Adrenal gland (tissue), 5 donors: ENCODE data around the gene SMYD5.

Experiments
- CTCF ChIP-seq, 6 experiments: fragments of 450-650 bp in 4 of 6; fragments of 200-600 bp in 2 of 6; sonication (generic) in 1 of 6; IDR thresholded peaks; 1 replicate in 5 of 6; 2 replicates in 1 of 6; pipeline versions ENCODE4 v1.5.1 to v1.8.0; 2016 to 2021; ENCODE audit warnings: antibody characterized with exemption in 6 of 6, mild to moderate bottlenecking in 2 of 6, moderate library complexity in 1 of 6
- POLR2A ChIP-seq, 2 donors: fragments of 450-650 bp; IDR thresholded peaks; one replicate each; pipeline ENCODE4 v1.6.1; 2017; ENCODE audit warnings: antibody characterized with exemption in 2 of 2, mild to moderate bottlenecking in 2 of 2, moderate library complexity in 1 of 2
- donor health status: DM: no; HTN: no; CAD: no.

- TF ChIP-seq CTCF (IDR thresholded peaks at IDR 0.05) (no peak), POLR2A (IDR thresholded peaks at IDR 0.05) (no peak)
Observed at GRCh38 chr2:73267008-73267407, 53.0 kb downstream of the SMYD5 start.
